Lower lobe of right lung (tissue), 2 donors: ENCODE measurements around the gene OCA2. TPM values are rescaled to one million over a fixed set of nuclear protein-coding genes. Genes with fewer than 3 reads are reported as not detected.
"Not testable (repeated sequence)": the region's sequence is repeated elsewhere in the genome, so short reads cannot be mapped to it uniquely, and the experiment has no call there.

ENCODE experiments used
- ATAC-seq, 2 donors: fragments of 200-7000 bp; cut with Tn5 transposase; one replicate each; pipeline ENCODE4 v1.9.1; 2020 to 2022; ENCODE audit warnings: mild to moderate bottlenecking in 2 of 2, moderate library complexity in 2 of 2
- DNase-seq: peaks from one replicate; pipeline ENCODE4 v3.0.0-alpha.2; 2020
- H3K27ac ChIP-seq: fragments of 200-600 bp; one replicate; pipeline ENCODE4 v1.8.0; 2022
- H3K27me3 ChIP-seq: fragments of 200-600 bp; one replicate; pipeline ENCODE4 v1.8.0; 2022; ENCODE audit warnings: low read depth
- H3K36me3 ChIP-seq: fragments of 200-600 bp; one replicate; pipeline ENCODE4 v1.8.0; 2022; ENCODE audit warnings: mild to moderate bottlenecking
- H3K4me1 ChIP-seq: fragments of 200-600 bp; one replicate; pipeline ENCODE4 v1.8.0; 2022
- H3K4me3 ChIP-seq: fragments of 200-600 bp; one replicate; pipeline ENCODE4 v1.8.0; 2022; ENCODE audit warnings: mild to moderate bottlenecking
- H3K9me3 ChIP-seq: fragments of 200-600 bp; one replicate; pipeline ENCODE4 v1.8.0; 2022
- CTCF ChIP-seq: fragments of 200-600 bp; IDR thresholded peaks from one replicate; pipeline ENCODE4 v1.8.0; 2022; ENCODE audit warnings: antibody characterized with exemption, mild to moderate bottlenecking
- intact Hi-C: fragments of 100-400 bp; cut with DNase I; formaldehyde crosslinking; loops from one replicate; pipeline ENCODE4 v1.11.0; 2022
- long read RNA-seq: library from polyadenylated mRNA; unstranded; transcript quantifications from one replicate; pipeline ENCODE4 v2.0.0, GENCODE V29; 2021
- total RNA-seq: library from RNA; stranded (reverse); fragmentation: NEBNext Ultra II Directional; extraction: Animal tissue kit (Norgen Biotek cat#: 25700); gene quantifications from one replicate; pipeline ENCODE4 v1.2.1, GENCODE V29; 2021
- donor health status: DM: no; HTN: yes; CAD: no; lungs with severe emphysema.

Gene OCA2
- total RNA-seq: 1.2 TPM
- long read RNA-seq, partial matches to known transcripts: 1 of 2 reads
- long read RNA-seq, other reads (novel, unspliced or antisense): 1 of 2 reads

GRCh38 chr15:28098766-28099554 lies at the start of gene OCA2:
OCA2 (minus strand) TSS chr15:28099315; CDS start chr15:28081874, 17,441 bp downstream.
- peak; percentile 79 for DNase-seq
- H3K27me3 ChIP-seq: peaks cover 46% of the 10 kb centered on the region
- H3K4me3 ChIP-seq: peak within 1 kb of the TSS; percentile 36
- peak within 1 kb of the TSS; percentile 54 for H3K27ac ChIP-seq
- H3K9me3 ChIP-seq: no peaks in the 10 kb centered on the region
- no peaks in the 10 kb centered on the region for H3K36me3 ChIP-seq
- intact Hi-C loops: no loop called here
- TF ChIP-seq CTCF: peak; percentile 29
- peaks cover 49% of the 10 kb centered on the region for H3K4me1 ChIP-seq
- peak; percentile 53 to 70 for ATAC-seq

GRCh38 chr15:28147801-28148200 lies 48.7 kb upstream of the OCA2 start:
- no peak overlapping the region for H3K4me3 ChIP-seq
- peaks cover 56% of the 10 kb centered on the region for H3K36me3 ChIP-seq
- intact Hi-C loops: no loop called here
- no peak for TF ChIP-seq CTCF
- H3K9me3 ChIP-seq: no peaks in the 10 kb centered on the region
- H3K27ac ChIP-seq: no peak overlapping the region
- no peak for ATAC-seq
- DNase-seq: no peak
- no peaks in the 10 kb centered on the region for H3K27me3 ChIP-seq
- H3K4me1 ChIP-seq: no peaks in the 10 kb centered on the region

GRCh38 chr15:28145419-28145818 lies 46.3 kb upstream of the OCA2 start:
- H3K36me3 ChIP-seq: peaks cover 63% of the 10 kb centered on the region
- H3K9me3 ChIP-seq, intact Hi-C loops, DNase-seq, ATAC-seq, H3K27ac ChIP-seq, H3K4me3 ChIP-seq, H3K27me3 ChIP-seq, H3K4me1 ChIP-seq: not testable (repeated sequence)

- DNase-seq: no peak
- no peak overlapping the region for H3K4me3 ChIP-seq
- H3K4me1 ChIP-seq: no peaks in the 10 kb centered on the region
- TF ChIP-seq CTCF: no peak
- H3K27me3 ChIP-seq: no peaks in the 10 kb centered on the region
- peaks cover 69% of the 10 kb centered on the region for H3K36me3 ChIP-seq
- H3K27ac ChIP-seq: no peak overlapping the region
- ATAC-seq: no peak
- H3K9me3 ChIP-seq: no peaks in the 10 kb centered on the region
- intact Hi-C loops: no loop called here
Measured at GRCh38 chr15:28140062-28140461, 40.9 kb upstream of the OCA2 start.

GRCh38 chr15:28137408-28138039 lies 38.4 kb upstream of the OCA2 start:
- H3K4me1 ChIP-seq, H3K27ac ChIP-seq, ATAC-seq, H3K27me3 ChIP-seq, H3K9me3 ChIP-seq, H3K4me3 ChIP-seq, DNase-seq, intact Hi-C loops: not testable (repeated sequence)
- H3K36me3 ChIP-seq: peaks cover 64% of the 10 kb centered on the region

GRCh38 chr15:28136236-28136904 lies 37.3 kb upstream of the OCA2 start:
- H3K9me3 ChIP-seq, DNase-seq, H3K27me3 ChIP-seq, H3K27ac ChIP-seq, intact Hi-C loops, H3K4me1 ChIP-seq, H3K4me3 ChIP-seq: not testable (repeated sequence)
- ATAC-seq: peak in 1 of 2 donors; percentile 54
- H3K36me3 ChIP-seq: peaks cover 64% of the 10 kb centered on the region
